HEK293 (cell line): ENCODE measurements around the gene MSI2.

Experiments used
- BCL11B ChIP-seq: fragments of 450-650 bp; formaldehyde crosslinking; IDR thresholded peaks from 2 replicates; pipeline ENCODE4 v1.5.1; 2016; ENCODE audit warnings: low read depth, missing biosample characterization, missing genetic modification characterization
- ZNF114 ChIP-seq: fragments of 450-650 bp; formaldehyde crosslinking; IDR thresholded peaks from 2 replicates; pipeline ENCODE4 v1.5.0; 2017; ENCODE audit warnings: missing biosample characterization, missing genetic modification characterization
- ZNF146 ChIP-seq: fragments of 450-650 bp; formaldehyde crosslinking; IDR thresholded peaks from 2 replicates; pipeline ENCODE4 v1.5.1; 2016; ENCODE audit warnings: missing biosample characterization, missing genetic modification characterization
- ZNF239 ChIP-seq: fragments of 450-650 bp; formaldehyde crosslinking; IDR thresholded peaks from 2 replicates; pipeline ENCODE4 v1.5.1; 2016; ENCODE audit warnings: missing biosample characterization, missing genetic modification characterization
- ZNF292 ChIP-seq: fragments of 450-650 bp; formaldehyde crosslinking; IDR thresholded peaks from 2 replicates; pipeline ENCODE4 v1.5.1; 2016; ENCODE audit warnings: low read depth, missing biosample characterization, missing genetic modification characterization, borderline replicate concordance
- ZNF600 ChIP-seq: fragments of 450-650 bp; formaldehyde crosslinking; IDR thresholded peaks from 2 replicates; pipeline ENCODE4 v1.5.1; 2016; ENCODE audit warnings: missing biosample characterization, missing genetic modification characterization
- ZNF785 ChIP-seq: fragments of 450-650 bp; formaldehyde crosslinking; IDR thresholded peaks from 2 replicates; pipeline ENCODE4 v1.5.1; 2016; ENCODE audit warnings: missing biosample characterization, missing genetic modification characterization
- TF ChIP-seq, protein P1 (sequence below): fragments of 450-650 bp; formaldehyde crosslinking; IDR thresholded peaks from 2 replicates; pipeline ENCODE4 v1.5.1; 2016; ENCODE audit warnings: missing biosample characterization, missing genetic modification characterization
- TF ChIP-seq, protein P2 (sequence below): fragments of 450-650 bp; formaldehyde crosslinking; IDR thresholded peaks from 2 replicates; pipeline ENCODE4 v1.5.1; 2016; ENCODE audit warnings: missing biosample characterization, missing genetic modification characterization

DNA sequence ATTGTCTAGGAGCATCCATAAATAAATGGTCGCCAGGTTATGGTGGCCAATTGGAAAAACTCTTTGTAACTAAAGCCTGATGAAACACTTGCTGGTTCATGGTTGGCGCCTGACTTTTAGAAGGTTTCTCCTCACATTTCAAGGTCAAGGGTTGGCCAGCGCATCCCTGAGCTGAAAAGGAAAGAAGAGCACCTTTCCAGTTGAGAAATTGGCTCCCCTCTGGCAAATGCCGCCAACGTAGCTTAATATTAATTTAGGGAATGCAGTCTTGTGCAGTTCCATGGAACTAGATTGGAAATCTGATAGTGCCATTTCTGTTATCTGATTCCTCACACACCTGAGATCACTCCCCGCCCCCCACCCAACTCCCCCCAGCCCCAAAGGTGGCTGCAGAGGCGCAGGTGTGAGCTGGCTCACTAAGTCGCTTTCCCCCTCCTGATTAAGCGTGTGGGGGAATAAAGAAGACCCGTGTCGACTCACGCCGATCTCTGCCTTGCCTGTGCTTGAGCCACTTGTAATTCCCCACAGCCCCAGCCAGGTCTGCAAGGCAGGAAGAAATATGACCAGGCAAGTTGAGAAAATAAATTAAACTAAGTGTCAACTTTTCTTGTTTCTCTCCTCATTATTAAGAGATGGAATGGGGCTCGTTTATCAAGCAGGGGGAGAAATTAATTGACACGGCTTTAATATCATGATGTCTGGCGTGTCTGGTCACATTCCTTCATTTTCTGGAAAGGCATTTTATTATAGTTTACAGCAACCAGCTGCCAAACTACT lies 331.1 kb downstream of the MSI2 start:
- TF ChIP-seq ZNF292 (tag by site-specific recombination) (no peak), ZNF239 (no peak), ZNF114 (tag by site-specific recombination) (no peak), ZNF146 (tag by site-specific recombination) (no peak), BCL11B (tag by site-specific recombination) (no peak), ZNF600 (tag by site-specific recombination) (no peak), ZNF785 (tag by site-specific recombination) (no peak)
- TF ChIP-seq, protein P1, sequence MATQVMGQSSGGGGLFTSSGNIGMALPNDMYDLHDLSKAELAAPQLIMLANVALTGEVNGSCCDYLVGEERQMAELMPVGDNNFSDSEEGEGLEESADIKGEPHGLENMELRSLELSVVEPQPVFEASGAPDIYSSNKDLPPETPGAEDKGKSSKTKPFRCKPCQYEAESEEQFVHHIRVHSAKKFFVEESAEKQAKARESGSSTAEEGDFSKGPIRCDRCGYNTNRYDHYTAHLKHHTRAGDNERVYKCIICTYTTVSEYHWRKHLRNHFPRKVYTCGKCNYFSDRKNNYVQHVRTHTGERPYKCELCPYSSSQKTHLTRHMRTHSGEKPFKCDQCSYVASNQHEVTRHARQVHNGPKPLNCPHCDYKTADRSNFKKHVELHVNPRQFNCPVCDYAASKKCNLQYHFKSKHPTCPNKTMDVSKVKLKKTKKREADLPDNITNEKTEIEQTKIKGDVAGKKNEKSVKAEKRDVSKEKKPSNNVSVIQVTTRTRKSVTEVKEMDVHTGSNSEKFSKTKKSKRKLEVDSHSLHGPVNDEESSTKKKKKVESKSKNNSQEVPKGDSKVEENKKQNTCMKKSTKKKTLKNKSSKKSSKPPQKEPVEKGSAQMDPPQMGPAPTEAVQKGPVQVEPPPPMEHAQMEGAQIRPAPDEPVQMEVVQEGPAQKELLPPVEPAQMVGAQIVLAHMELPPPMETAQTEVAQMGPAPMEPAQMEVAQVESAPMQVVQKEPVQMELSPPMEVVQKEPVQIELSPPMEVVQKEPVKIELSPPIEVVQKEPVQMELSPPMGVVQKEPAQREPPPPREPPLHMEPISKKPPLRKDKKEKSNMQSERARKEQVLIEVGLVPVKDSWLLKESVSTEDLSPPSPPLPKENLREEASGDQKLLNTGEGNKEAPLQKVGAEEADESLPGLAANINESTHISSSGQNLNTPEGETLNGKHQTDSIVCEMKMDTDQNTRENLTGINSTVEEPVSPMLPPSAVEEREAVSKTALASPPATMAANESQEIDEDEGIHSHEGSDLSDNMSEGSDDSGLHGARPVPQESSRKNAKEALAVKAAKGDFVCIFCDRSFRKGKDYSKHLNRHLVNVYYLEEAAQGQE: no peak
- TF ChIP-seq, protein P2, sequence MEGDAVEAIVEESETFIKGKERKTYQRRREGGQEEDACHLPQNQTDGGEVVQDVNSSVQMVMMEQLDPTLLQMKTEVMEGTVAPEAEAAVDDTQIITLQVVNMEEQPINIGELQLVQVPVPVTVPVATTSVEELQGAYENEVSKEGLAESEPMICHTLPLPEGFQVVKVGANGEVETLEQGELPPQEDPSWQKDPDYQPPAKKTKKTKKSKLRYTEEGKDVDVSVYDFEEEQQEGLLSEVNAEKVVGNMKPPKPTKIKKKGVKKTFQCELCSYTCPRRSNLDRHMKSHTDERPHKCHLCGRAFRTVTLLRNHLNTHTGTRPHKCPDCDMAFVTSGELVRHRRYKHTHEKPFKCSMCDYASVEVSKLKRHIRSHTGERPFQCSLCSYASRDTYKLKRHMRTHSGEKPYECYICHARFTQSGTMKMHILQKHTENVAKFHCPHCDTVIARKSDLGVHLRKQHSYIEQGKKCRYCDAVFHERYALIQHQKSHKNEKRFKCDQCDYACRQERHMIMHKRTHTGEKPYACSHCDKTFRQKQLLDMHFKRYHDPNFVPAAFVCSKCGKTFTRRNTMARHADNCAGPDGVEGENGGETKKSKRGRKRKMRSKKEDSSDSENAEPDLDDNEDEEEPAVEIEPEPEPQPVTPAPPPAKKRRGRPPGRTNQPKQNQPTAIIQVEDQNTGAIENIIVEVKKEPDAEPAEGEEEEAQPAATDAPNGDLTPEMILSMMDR (tag by site-specific recombination): no peak
